B cell (primary cell): ENCODE data around the gene TCF7L1.

Experiments used
- EZH2 ChIP-seq: IDR thresholded peaks from 2 replicates; pipeline ENCODE4 v1.6.1; 2012; ENCODE audit warnings: borderline replicate concordance, low read depth, mild to moderate bottlenecking, moderate library complexity, low read length; ENCODE audit not compliant: insufficient read depth, poor library complexity, severe bottlenecking
- TF ChIP-seq, protein P1 (sequence below): fragments of 200-600 bp; IDR thresholded peaks from one replicate; pipeline ENCODE4 v1.8.0; 2022; ENCODE audit warnings: antibody characterized with exemption, mild to moderate bottlenecking

DNA sequence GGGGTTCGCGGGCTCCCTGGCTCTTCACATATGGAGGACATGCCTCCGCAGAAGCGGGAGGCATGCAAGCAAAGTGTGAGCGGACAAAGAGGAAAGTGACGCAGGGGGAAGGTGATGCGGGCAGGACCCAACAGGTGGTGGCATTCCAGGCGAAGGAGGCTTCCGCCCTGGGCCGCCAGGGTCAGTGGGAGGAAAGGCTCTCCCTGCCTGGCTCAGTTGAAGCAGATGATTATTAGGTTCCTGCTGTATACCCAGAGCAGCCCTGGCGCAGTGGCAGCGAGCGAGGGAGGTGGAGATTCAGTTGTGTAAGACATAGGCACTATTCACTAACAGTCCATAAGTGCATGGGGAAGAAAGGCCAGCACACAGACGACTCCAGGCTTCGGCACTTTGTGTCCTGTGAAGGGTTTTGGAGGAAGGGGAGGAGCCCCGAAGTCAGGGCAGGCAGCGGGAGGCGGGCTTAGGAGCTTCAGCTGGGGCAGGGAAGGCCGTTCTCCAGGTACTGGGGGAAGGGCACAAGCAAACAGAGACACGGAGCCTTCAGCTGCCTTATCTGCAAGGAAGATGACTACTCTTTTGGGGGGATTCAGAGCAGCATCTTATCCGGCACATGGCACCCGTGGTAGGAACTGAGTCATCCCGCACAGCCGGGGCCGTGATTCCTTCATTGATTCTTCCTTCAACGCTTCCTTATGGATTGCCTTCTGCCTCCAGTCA lies 104.8 kb downstream of the TCF7L1 start:
- TF ChIP-seq, protein P1, sequence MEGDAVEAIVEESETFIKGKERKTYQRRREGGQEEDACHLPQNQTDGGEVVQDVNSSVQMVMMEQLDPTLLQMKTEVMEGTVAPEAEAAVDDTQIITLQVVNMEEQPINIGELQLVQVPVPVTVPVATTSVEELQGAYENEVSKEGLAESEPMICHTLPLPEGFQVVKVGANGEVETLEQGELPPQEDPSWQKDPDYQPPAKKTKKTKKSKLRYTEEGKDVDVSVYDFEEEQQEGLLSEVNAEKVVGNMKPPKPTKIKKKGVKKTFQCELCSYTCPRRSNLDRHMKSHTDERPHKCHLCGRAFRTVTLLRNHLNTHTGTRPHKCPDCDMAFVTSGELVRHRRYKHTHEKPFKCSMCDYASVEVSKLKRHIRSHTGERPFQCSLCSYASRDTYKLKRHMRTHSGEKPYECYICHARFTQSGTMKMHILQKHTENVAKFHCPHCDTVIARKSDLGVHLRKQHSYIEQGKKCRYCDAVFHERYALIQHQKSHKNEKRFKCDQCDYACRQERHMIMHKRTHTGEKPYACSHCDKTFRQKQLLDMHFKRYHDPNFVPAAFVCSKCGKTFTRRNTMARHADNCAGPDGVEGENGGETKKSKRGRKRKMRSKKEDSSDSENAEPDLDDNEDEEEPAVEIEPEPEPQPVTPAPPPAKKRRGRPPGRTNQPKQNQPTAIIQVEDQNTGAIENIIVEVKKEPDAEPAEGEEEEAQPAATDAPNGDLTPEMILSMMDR: no peak
- TF ChIP-seq EZH2: no peak
